ENCODE results near the gene EVI5L. TPM values are rescaled to one million over a fixed set of nuclear protein-coding genes. Genes with fewer than 3 reads are reported as not detected.

EVI5L gene
- total and polyA plus RNA-seq, 2 of the 8 experiments (the other 6 are each of a cell fraction or from before 2014, with no cell fraction given) = 7.2 to 11.0 TPM

- 19% methylated on average over 74 of the region's 83 CpGs; no CpG with 5 or more reads in 1 of the 2 experiments for WGBS, 2 experiments (ENCODE audit: extremely low coverage in 1 of 2, insufficient coverage in 1 of 2, insufficient read length in 1 of 2, insufficient replicate concordance in 2 of 2, low coverage in 1 of 2, low lambda C conversion rate in 2 of 2, missing lambda C conversion rate in 1 of 2)
- Histone ChIP-seq H3K23ac (ENCODE audit: insufficient read length) (no peak overlapping the region), H3K56ac (replicated peaks; ENCODE audit: insufficient read length, low read depth, low read length) (no peak overlapping the region), H4K20me1 (replicated peaks in 1 of 2; ENCODE audit: control insufficient read depth in 1 of 2, insufficient read depth in 2 of 2, low read length in 2 of 2) (peaks cover 0 to 10% of the 10 kb centered on the region in 2 experiments), H3K14ac (ENCODE audit: insufficient read length) (no peak overlapping the region), H2BK120ac (replicated peaks; ENCODE audit: low read depth, low read length) (no peak overlapping the region), H3K4me1 (replicated peaks in 1 of 4; ENCODE audit: control insufficient read depth in 3 of 4, insufficient read depth in 4 of 4, low read length in 3 of 4) (peaks cover 3 to 29% (median 19%) of the 10 kb centered on the region in 4 experiments; a peak in 6 of 7 replicates), H3K79me1 (ENCODE audit: low read depth, low read length) (no peaks in the 10 kb centered on the region), H3K4me3 (ENCODE audit: extremely low read depth in 1 of 4, insufficient read depth in 2 of 4, low read depth in 3 of 4, low read length in 4 of 4) (peak overlapping the region; percentile 22 to 66 (median 62)), H3K36me3 (ENCODE audit: control insufficient read depth in 2 of 4, insufficient read depth in 4 of 4, low read length in 3 of 4) (no peaks in the 10 kb centered on the region), H4K91ac (replicated peaks; ENCODE audit: insufficient read length, low read length) (peak overlapping the region; percentile 54), H3K27me3 (replicated peaks in 1 of 4; ENCODE audit: control insufficient read depth in 3 of 4, extremely low read depth in 1 of 4, insufficient read depth in 3 of 4, low read length in 3 of 4) (peaks cover 8 to 49% (median 34%) of the 10 kb centered on the region in 4 experiments), H3K79me2 (ENCODE audit: control insufficient read depth in 1 of 2, insufficient read depth in 2 of 2, low read length in 2 of 2) (no peaks in the 10 kb centered on the region), H2AK5ac (ENCODE audit: low read depth, low read length) (no peak overlapping the region), H3K9ac (replicated peaks in 1 of 4; ENCODE audit: extremely low read depth in 1 of 4, low read depth in 3 of 4, low read length in 3 of 4) (peak overlapping the region in 2 of 4 experiments; percentile 10 to 20; a peak in 2 of 7 replicates), H3K23me2 (ENCODE audit: low read depth, low read length) (peaks cover 12% of the 10 kb centered on the region; the same call in 1 of the 2 replicates), H3K9me3 (ENCODE audit: insufficient read depth in 2 of 2, low read depth in 1 of 2, low read length in 1 of 2) (no peaks in the 10 kb centered on the region), H3K27ac (ENCODE audit: low read depth, low read length) (no peak overlapping the region), H4K5ac (ENCODE audit: insufficient read length, low read depth, low read length) (no peak overlapping the region), H2BK20ac (ENCODE audit: low read length) (no peak overlapping the region), H4K8ac (ENCODE audit: extremely low read depth, insufficient read depth, low read length) (peak overlapping the region; percentile 89), H3K4me2 (ENCODE audit: insufficient read depth in 1 of 2, low read depth in 2 of 2, low read length in 2 of 2) (peak overlapping the region; percentile 74 to 100), H2AFZ (ENCODE audit: low read length) (peak overlapping the region; percentile 59; the same call in 1 of the 2 replicates), H3K18ac (ENCODE audit: extremely low read depth, low read length) (peak overlapping the region; percentile 71; the same call in 1 of the 2 replicates), H2BK5ac (ENCODE audit: low read depth, low read length) (peak overlapping the region; percentile 75; the same call in 1 of the 2 replicates), H3K4ac (replicated peaks; ENCODE audit: insufficient read length, low read depth, low read length) (peak overlapping the region; percentile 69), H2BK15ac (ENCODE audit: low read length) (no peak overlapping the region; the same call in 1 of the 2 replicates), H2BK12ac (ENCODE audit: low read depth, low read length) (no peak overlapping the region)
- ChIA-PET POLR2A (ENCODE audit: partially characterized antibody) (interaction anchor here (0.7 to 10.5 kb wide), 5 partner anchors 9 to 64 kb away, joined by 3 to 106 read pairs (median 4); partner anchors contain the start of genes SNAPC2 and TGFBR3L), CTCF (ENCODE audit: partially characterized antibody) (interaction anchor here (0.6 to 11.2 kb wide), 6 partner anchors 12 to 56 kb away, joined by 3 to 112 read pairs (median 12); partner anchors contain the start of genes SNAPC2 and TGFBR3L)
- no peak for FAIRE-seq
- DNase-seq (ENCODE audit: low read depth in 1 of 2, low spot score in 2 of 2) = peak in 1 of 2 experiments; percentile 82
- TF ChIP-seq E2F6 (IDR thresholded peaks at IDR 0.05) = peak; percentile 67
- TF ChIP-seq KDM4A (IDR thresholded peaks at IDR 0.05; ENCODE audit: low read depth, low read length, severe bottlenecking) = peak; percentile 65
- 0 out of 2 replicates have a peak, but pooled peaks have one; percentile 22 for TF ChIP-seq TBP (IDR thresholded peaks at IDR 0.05; ENCODE audit: low read depth, low read length)
- TF ChIP-seq EZH2 (IDR thresholded peaks at IDR 0.05; ENCODE audit: low read depth, low read length, severe bottlenecking) = peak; percentile 50
- TF ChIP-seq ASH2L (IDR thresholded peaks at IDR 0.05; ENCODE audit: low read length) = no peak
- no peak for TF ChIP-seq CBX8 (IDR thresholded peaks at IDR 0.05; ENCODE audit: borderline replicate concordance, low read depth, low read length)
- no peak for TF ChIP-seq PHF8 (conservative IDR thresholded peaks at IDR 0.05; ENCODE audit: low read depth, low read length)
- TF ChIP-seq SUZ12 (IDR thresholded peaks at IDR 0.05; ENCODE audit: low read length) = peak; percentile 39; the same call in 1 of the 2 replicates
- 0 out of 2 replicates have a peak, but pooled peaks have one; percentile 13 for TF ChIP-seq TCF12 (IDR thresholded peaks at IDR 0.05; ENCODE audit: low read depth, low read length)
These were observed 33.3 kb downstream of the EVI5L start for GRCh38 chr19:7863157-7863970.
